RWPE2 (cell line): Measurements from ENCODE around the gene TMEM50B.

Experiments used
- ATAC-seq: fragments of 200-7000 bp; cut with Tn5 transposase; 3 replicates; pipeline ENCODE4 v1.9.1; 2021; ENCODE audit warnings: low read depth
- DNase-seq: peaks from one replicate; pipeline ENCODE4 v3.0.0-alpha.2; 2020; ENCODE audit warnings: low spot score
- H3K27ac ChIP-seq: fragments of 450-650 bp; 2 replicates; pipeline ENCODE4 v1.5.1; 2017; ENCODE audit warnings: mild to moderate bottlenecking; ENCODE audit not compliant: poor library complexity, severe bottlenecking
- H3K27me3 ChIP-seq: fragments of 250-450 bp; sonication (Bioruptor Pico); 2 replicates; pipeline ENCODE4 v1.5.1; 2021; ENCODE audit warnings: mild to moderate bottlenecking, moderate library complexity; ENCODE audit not compliant: insufficient read depth, poor library complexity, severe bottlenecking
- H3K36me3 ChIP-seq: fragments of 250-450 bp; sonication (Bioruptor Pico); 2 replicates; pipeline ENCODE4 v1.5.1; 2020; ENCODE audit warnings: low read depth, mild to moderate bottlenecking, moderate library complexity
- H3K4me1 ChIP-seq: fragments of 250-450 bp; sonication (Bioruptor Pico); 2 replicates; pipeline ENCODE4 v1.5.1; 2021; ENCODE audit warnings: mild to moderate bottlenecking, moderate library complexity; ENCODE audit not compliant: insufficient read depth, poor library complexity, severe bottlenecking
- H3K4me3 ChIP-seq: fragments of 250-450 bp; sonication (Bioruptor Pico); 2 replicates; pipeline ENCODE4 v1.5.1; 2021; ENCODE audit warnings: mild to moderate bottlenecking, moderate library complexity; ENCODE audit not compliant: severe bottlenecking
- H3K9me3 ChIP-seq: fragments of 250-450 bp; sonication (Bioruptor Pico); 2 replicates; pipeline ENCODE4 v1.5.1; 2021; ENCODE audit warnings: mild to moderate bottlenecking, moderate library complexity; ENCODE audit not compliant: severe bottlenecking
- TF ChIP-seq, protein P1 (sequence below): fragments of 450-650 bp; IDR thresholded peaks from one replicate; pipeline ENCODE4 v1.5.1; 2017; ENCODE audit warnings: mild to moderate bottlenecking, moderate library complexity; ENCODE audit not compliant: poor library complexity, severe bottlenecking

Gene TMEM50B

DNA sequence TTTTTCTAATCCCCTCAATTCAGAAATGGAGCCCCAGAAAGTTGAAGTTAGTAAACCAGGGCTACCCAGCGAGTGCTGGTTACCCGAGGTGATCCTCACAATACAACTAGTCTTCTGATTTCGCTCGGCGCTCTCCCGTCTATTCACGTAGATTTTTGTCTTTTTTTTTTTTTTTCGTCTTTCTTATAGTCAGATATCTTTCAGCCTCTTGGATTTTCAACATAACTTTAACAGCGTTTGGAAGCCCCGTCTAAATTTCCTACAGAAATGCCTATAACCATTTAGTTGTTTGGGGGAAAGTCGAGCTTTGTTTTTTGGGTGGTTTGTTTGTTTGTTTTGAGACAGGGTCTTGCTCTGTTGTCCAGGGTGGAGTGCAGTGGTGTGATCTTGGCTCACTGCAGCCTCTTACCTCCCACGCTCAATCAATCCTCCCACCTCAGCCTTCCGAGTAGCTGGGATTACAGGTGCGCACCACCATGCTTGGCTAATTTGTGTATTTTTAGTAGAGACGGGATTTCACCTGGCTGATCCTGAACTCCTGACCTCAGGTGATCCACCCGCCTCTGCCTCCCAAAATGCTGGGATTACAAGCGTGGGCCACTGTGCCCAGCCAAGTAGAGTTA lies 818 bp upstream of the TMEM50B start:
- DNase-seq (no peak), ATAC-seq (no peak)
- H3K9me3 ChIP-seq = peaks cover 2% of the 10 kb centered on the region
- no peaks in the 10 kb centered on the region for H3K27me3 ChIP-seq
- H3K36me3 ChIP-seq = no peaks in the 10 kb centered on the region; the same call in none of the 2 replicates
- TF ChIP-seq, protein P1, sequence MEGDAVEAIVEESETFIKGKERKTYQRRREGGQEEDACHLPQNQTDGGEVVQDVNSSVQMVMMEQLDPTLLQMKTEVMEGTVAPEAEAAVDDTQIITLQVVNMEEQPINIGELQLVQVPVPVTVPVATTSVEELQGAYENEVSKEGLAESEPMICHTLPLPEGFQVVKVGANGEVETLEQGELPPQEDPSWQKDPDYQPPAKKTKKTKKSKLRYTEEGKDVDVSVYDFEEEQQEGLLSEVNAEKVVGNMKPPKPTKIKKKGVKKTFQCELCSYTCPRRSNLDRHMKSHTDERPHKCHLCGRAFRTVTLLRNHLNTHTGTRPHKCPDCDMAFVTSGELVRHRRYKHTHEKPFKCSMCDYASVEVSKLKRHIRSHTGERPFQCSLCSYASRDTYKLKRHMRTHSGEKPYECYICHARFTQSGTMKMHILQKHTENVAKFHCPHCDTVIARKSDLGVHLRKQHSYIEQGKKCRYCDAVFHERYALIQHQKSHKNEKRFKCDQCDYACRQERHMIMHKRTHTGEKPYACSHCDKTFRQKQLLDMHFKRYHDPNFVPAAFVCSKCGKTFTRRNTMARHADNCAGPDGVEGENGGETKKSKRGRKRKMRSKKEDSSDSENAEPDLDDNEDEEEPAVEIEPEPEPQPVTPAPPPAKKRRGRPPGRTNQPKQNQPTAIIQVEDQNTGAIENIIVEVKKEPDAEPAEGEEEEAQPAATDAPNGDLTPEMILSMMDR = peak; percentile 12
- H3K27ac ChIP-seq = peak overlapping the region; percentile 67
- H3K4me1 ChIP-seq = no peaks in the 10 kb centered on the region
- peak overlapping the region; percentile 89 for H3K4me3 ChIP-seq

DNA sequence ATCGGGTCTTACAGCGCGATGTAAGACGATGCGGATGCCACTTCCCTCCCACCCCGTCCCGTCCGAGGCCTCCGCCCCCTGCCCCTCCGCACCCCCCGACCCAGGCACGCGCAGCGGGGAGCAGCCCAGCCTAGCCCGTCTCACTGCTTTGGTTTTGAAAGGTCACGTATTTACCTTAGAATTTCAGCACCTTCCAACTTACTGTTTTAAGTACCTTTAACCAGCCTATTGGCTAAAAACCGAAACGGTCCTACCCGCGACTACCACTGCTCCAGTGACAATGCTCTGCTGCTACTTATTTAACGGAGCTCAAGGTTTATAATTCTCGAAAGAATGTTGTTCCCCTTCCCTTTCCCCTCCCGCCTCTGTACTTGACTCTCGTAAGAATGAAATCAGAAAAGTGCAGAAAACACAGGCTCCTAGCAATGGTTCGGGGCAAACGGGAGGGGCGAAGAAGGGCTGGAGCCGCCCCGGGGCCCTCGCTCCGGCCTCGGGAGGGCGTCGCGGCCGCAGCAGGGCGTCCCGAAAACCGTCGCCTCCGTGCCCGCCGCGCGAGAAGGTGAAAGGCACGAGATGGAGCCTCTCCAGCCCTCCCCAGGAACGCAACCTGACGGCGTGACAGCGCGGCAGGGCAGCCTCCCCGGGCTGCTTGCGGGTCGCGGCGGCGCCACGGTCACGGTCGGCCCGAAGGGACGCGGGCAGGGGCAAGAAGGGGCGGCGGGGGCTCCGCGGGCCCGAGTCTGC lies 667 bp downstream of the TMEM50B start:
- H3K27me3 ChIP-seq = no peaks in the 10 kb centered on the region
- peak overlapping the region; percentile 89 for H3K4me3 ChIP-seq
- H3K27ac ChIP-seq = peak overlapping the region; percentile 67
- TF ChIP-seq, protein P1 = no peak
- no peaks in the 10 kb centered on the region for H3K4me1 ChIP-seq
- peak; percentile 13 for ATAC-seq
- no peak for DNase-seq
- no peaks in the 10 kb centered on the region; the same call in none of the 2 replicates for H3K36me3 ChIP-seq
- H3K9me3 ChIP-seq = no peaks in the 10 kb centered on the region

DNA sequence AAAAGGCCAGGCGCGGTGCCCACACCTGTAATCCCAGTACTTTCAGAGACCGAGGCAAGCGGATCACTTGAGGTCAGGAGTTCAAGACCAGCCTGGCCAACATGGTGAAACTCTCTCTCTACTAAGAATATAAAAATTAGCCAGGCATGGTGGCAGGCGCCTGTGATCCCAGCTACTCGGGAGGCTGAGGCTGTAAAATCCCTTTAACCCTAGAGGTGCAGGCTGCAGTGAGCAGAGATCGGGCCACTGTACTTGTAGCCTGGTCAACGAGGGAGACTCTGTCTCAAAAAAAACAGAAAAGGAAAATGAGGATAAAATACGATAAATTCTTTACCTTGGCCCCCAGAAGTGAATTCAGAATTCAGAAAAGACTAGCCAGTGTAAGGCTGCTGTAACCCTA lies 1.6 kb downstream of the TMEM50B start:
- no peaks in the 10 kb centered on the region for H3K27me3 ChIP-seq
- no peak for DNase-seq
- peak overlapping the region; percentile 67 for H3K27ac ChIP-seq
- H3K4me3 ChIP-seq = peak overlapping the region; percentile 89
- no peaks in the 10 kb centered on the region for H3K9me3 ChIP-seq
- ATAC-seq = no peak
- H3K36me3 ChIP-seq = no peaks in the 10 kb centered on the region; the same call in none of the 2 replicates
- TF ChIP-seq, protein P1 = no peak
- no peaks in the 10 kb centered on the region for H3K4me1 ChIP-seq

DNA sequence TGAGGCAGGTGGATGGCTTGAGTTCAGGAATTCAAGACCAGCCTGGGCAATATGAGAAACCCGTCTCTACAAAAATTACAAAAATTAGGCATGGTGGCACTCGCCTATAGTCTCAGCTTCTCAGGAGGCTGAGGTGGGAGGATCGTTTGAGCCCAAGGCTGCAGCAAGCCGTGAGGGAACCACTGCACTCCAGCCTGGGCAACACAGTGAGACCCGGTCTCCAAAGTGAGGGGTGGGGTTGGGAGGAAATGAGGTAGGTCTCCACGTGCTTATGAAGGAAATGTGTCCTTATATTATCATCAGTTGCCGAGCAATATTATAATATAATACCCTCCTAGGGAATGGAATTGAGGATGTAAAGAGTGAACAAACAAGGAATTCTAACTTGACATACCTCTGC lies 2.7 kb downstream of the TMEM50B start:
- TF ChIP-seq, protein P1 = no peak
- Histone ChIP-seq H3K4me3 (no peak overlapping the region), H3K9me3 (no peaks in the 10 kb centered on the region), H3K27ac (no peak overlapping the region), H3K27me3 (no peaks in the 10 kb centered on the region), H3K4me1 (no peaks in the 10 kb centered on the region), H3K36me3 (no peaks in the 10 kb centered on the region; the same call in none of the 2 replicates)
- DNase-seq (no peak), ATAC-seq (no peak)

DNA sequence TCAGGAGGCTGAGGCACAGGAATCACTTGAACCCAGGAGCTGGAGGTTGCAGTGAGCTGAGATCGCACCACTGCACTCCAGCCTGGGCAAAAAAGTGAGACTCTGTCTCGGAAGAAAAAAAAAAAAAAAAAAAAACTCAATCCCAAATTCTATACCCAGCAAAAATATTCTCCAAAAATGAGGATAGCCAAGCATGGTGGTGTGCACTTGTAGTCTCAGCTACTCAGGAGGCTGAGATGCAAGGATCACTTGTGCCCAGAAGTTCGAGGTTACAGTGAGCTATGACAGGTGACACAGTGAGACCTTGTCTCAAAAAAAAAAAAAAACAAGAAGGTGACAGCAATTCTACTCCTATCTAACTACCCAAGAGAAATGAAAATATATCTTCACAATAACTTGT lies 6.4 kb downstream of the TMEM50B start:
- TF ChIP-seq, protein P1 = no peak
- Histone ChIP-seq H3K27me3 (no peaks in the 10 kb centered on the region), H3K9me3 (no peaks in the 10 kb centered on the region), H3K36me3 (no peaks in the 10 kb centered on the region; the same call in none of the 2 replicates), H3K4me3 (no peak overlapping the region), H3K27ac (no peak overlapping the region), H3K4me1 (no peaks in the 10 kb centered on the region)
- DNase-seq (no peak), ATAC-seq (no peak)
